Measurements from ENCODE around the gene DPY30.

DPY30 gene

DNA sequence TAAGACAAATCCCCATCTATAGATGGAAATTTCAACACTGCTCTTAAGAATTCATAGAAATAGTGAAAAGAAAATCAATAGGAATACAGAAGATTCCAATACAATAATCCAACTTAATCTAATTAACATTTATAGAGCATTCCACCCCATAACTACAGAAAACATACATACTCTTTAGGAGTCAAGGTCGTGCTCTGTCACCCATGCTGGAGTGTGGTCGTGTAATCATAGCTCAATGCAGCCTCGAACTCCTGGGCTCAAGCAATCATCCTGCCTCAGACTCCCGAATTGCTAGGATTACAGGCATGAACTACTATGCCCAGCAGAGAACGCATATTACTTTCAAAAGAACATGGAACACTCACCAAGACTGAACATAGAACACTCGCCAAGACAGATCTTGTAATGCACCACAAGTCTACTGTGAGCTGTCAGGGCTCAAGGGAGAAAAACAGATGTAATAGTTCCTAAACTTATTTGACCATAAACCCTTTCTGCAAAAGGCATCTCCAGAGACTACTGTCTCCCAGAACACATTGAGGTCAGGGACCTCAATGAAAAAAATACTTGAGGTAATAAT, 42.9 kb downstream of the DPY30 start:
- DNase-seq: no peak
- Histone ChIP-seq H3K27me3 (replicated peaks; ENCODE audit: control insufficient read depth, insufficient read depth, low read length, poor library complexity, severe bottlenecking) (no peaks in the 10 kb centered on the region), H3K27ac (ENCODE audit: insufficient read depth, low read length, poor library complexity, severe bottlenecking) (no peak overlapping the region), H3K9me3 (ENCODE audit: control insufficient read depth, low read length) (no peaks in the 10 kb centered on the region), H3K4me1 (ENCODE audit: control insufficient read depth, insufficient read depth, low read length, poor library complexity, severe bottlenecking) (no peaks in the 10 kb centered on the region), H3K4me3 (ENCODE audit: insufficient read depth, low read depth, low read length, poor library complexity, severe bottlenecking) (no peak overlapping the region), H3K36me3 (ENCODE audit: control insufficient read depth, insufficient read depth, low read length) (no peaks in the 10 kb centered on the region)

GRCh38 chr2:31992934-31993333, 46.7 kb downstream of the DPY30 start:
- H3K27me3 ChIP-seq (replicated peaks; ENCODE audit: control insufficient read depth, insufficient read depth, low read length, poor library complexity, severe bottlenecking): no peaks in the 10 kb centered on the region
- H3K4me1 ChIP-seq (ENCODE audit: control insufficient read depth, insufficient read depth, low read length, poor library complexity, severe bottlenecking): no peaks in the 10 kb centered on the region
- no peak overlapping the region for H3K4me3 ChIP-seq (ENCODE audit: insufficient read depth, low read depth, low read length, poor library complexity, severe bottlenecking)
- H3K36me3 ChIP-seq (ENCODE audit: control insufficient read depth, insufficient read depth, low read length): no peaks in the 10 kb centered on the region
- no peaks in the 10 kb centered on the region for H3K9me3 ChIP-seq (ENCODE audit: control insufficient read depth, low read length)
- no peak for DNase-seq
- H3K27ac ChIP-seq (ENCODE audit: insufficient read depth, low read length, poor library complexity, severe bottlenecking): no peak overlapping the region

DNA sequence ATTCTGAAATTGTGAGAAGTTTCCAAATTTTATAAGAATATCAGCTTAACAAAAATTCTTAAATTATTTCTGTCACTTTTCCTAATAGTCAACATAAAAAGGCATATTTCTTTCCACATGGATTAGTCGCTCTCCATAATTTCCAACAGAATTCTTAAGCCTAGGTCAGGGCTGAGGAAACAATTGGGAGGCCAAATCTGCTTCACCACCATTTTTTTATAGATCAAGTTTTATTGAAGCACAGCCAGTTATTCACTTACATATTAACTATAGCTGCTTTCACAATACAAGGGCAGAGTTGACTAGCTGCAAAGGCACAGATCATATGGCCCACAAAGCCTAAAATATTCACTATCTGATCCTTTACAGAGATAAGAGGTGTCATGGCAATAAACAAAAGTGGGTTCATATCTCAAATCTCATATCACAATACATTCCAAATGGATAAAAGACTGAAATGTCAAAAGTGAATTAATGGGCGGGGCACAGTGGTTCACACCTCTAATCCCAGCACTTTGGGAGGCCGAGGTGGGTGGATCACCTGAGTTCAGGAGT, 47.5 kb downstream of the DPY30 start:
- DNase-seq: no peak
- H3K27me3 ChIP-seq (replicated peaks; ENCODE audit: control insufficient read depth, insufficient read depth, low read length, poor library complexity, severe bottlenecking): no peaks in the 10 kb centered on the region
- no peaks in the 10 kb centered on the region for H3K9me3 ChIP-seq (ENCODE audit: control insufficient read depth, low read length)
- no peak overlapping the region for H3K4me3 ChIP-seq (ENCODE audit: insufficient read depth, low read depth, low read length, poor library complexity, severe bottlenecking)
- no peaks in the 10 kb centered on the region for H3K4me1 ChIP-seq (ENCODE audit: control insufficient read depth, insufficient read depth, low read length, poor library complexity, severe bottlenecking)
- H3K27ac ChIP-seq (ENCODE audit: insufficient read depth, low read length, poor library complexity, severe bottlenecking): no peak overlapping the region
- no peaks in the 10 kb centered on the region for H3K36me3 ChIP-seq (ENCODE audit: control insufficient read depth, insufficient read depth, low read length)

GRCh38 chr2:31989946-31990345, 49.7 kb downstream of the DPY30 start:
- Histone ChIP-seq H3K27me3 (replicated peaks; ENCODE audit: control insufficient read depth, insufficient read depth, low read length, poor library complexity, severe bottlenecking) (no peaks in the 10 kb centered on the region), H3K36me3 (ENCODE audit: control insufficient read depth, insufficient read depth, low read length) (no peaks in the 10 kb centered on the region), H3K4me3 (ENCODE audit: insufficient read depth, low read depth, low read length, poor library complexity, severe bottlenecking) (no peak overlapping the region), H3K27ac (ENCODE audit: insufficient read depth, low read length, poor library complexity, severe bottlenecking) (no peak overlapping the region), H3K4me1 (ENCODE audit: control insufficient read depth, insufficient read depth, low read length, poor library complexity, severe bottlenecking) (no peaks in the 10 kb centered on the region), H3K9me3 (ENCODE audit: control insufficient read depth, low read length) (no peaks in the 10 kb centered on the region)
- DNase-seq: no peak

DNA sequence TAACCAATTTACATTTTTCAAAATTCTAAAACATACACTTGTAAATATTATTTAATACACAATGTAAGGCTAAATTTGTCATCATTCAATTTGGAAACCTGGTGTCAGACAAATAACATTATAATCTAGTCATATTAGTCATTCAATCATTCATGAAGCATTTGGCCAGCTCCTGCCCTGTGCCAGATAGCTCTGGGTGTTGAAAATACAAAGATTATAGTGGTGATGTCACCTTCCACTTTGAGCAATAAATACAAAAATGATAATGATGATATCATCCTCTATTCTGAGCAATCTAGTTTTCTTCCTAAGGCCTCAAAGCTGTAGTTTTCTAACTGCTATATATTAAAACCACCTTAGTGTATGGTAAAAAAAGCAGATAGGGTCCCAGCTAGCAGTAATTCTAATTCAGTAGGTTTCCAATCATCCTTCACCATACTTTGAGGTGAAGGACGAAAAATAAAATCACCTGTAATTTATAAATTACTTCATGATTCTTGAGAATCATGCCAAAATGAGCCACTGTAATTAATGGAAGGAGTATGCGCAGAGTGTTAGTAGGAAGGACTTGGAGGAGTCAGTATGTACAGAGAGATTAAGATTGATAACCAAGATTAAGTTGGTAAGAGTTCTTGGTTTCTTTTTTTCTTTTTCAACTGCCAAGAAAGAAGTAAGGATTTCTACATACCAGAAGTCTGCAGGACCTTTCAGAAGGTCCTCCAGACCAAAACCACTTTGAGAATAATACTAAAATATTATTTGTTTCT, 52.0 kb downstream of the DPY30 start:
- no peak for DNase-seq
- H3K36me3 ChIP-seq (ENCODE audit: control insufficient read depth, insufficient read depth, low read length): no peaks in the 10 kb centered on the region
- H3K9me3 ChIP-seq (ENCODE audit: control insufficient read depth, low read length): no peaks in the 10 kb centered on the region
- no peak overlapping the region for H3K4me3 ChIP-seq (ENCODE audit: insufficient read depth, low read depth, low read length, poor library complexity, severe bottlenecking)
- H3K27me3 ChIP-seq (replicated peaks; ENCODE audit: control insufficient read depth, insufficient read depth, low read length, poor library complexity, severe bottlenecking): no peaks in the 10 kb centered on the region
- no peaks in the 10 kb centered on the region for H3K4me1 ChIP-seq (ENCODE audit: control insufficient read depth, insufficient read depth, low read length, poor library complexity, severe bottlenecking)
- H3K27ac ChIP-seq (ENCODE audit: insufficient read depth, low read length, poor library complexity, severe bottlenecking): no peak overlapping the region

DNA sequence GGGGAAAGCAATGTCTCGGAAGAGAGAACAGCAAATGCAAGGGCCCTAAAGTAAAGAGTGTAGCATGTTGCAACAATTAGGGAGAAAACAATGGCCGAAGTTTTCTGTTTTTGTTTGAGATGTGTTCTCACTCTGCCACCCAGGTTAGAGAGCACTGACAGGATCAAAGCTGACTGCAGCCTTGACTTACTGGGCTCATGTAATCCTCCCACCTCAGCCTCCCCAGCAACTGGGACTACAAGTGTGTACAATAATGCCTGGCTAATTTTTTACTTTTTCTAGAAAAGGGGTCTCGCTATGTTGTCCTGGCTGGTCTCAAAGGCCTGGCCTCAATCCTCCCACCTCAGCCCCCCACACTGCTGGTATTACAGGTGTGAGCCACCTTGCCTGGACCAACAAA, 52.7 kb downstream of the DPY30 start:
- Histone ChIP-seq H3K9me3 (ENCODE audit: control insufficient read depth, low read length) (no peaks in the 10 kb centered on the region), H3K4me1 (ENCODE audit: control insufficient read depth, insufficient read depth, low read length, poor library complexity, severe bottlenecking) (no peaks in the 10 kb centered on the region), H3K4me3 (ENCODE audit: insufficient read depth, low read depth, low read length, poor library complexity, severe bottlenecking) (no peak overlapping the region), H3K36me3 (ENCODE audit: control insufficient read depth, insufficient read depth, low read length) (no peaks in the 10 kb centered on the region), H3K27me3 (replicated peaks; ENCODE audit: control insufficient read depth, insufficient read depth, low read length, poor library complexity, severe bottlenecking) (no peaks in the 10 kb centered on the region), H3K27ac (ENCODE audit: insufficient read depth, low read length, poor library complexity, severe bottlenecking) (no peak overlapping the region)
- no peak for DNase-seq

DNA sequence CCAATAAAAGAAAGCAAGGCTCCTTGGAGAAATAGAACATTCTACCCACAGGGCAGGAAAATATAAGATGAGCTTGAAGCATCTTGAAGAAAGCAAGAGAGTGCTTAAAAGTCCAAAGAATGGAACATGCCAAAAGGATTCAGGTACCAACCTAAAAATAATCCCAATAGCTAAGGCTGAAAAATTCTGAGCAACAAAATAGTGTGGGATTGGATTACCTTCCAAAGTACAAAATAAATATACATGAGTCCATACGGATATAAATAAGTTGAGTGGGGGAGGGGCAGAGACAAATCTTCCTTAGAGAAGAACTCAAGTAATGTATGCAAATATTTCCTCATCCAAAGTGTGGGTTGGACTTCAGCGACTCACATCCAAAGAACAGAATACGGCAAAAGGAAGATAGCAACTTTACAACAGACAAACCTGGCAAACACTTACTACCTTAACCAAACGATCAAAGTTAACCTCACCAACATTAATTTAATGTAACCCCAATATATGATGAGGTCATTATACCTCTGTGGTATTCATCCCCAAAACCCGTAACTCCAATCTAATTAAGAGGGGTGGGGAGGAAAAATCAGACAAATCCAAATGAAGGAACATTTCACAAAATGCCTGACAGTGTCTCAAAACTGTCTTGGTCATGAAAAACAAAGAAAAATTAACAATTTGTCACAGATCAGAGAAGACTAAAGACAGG, 55.7 kb downstream of the DPY30 start:
- Histone ChIP-seq H3K4me3 (ENCODE audit: insufficient read depth, low read depth, low read length, poor library complexity, severe bottlenecking) (no peak overlapping the region), H3K27ac (ENCODE audit: insufficient read depth, low read length, poor library complexity, severe bottlenecking) (no peak overlapping the region), H3K36me3 (ENCODE audit: control insufficient read depth, insufficient read depth, low read length) (no peaks in the 10 kb centered on the region), H3K4me1 (ENCODE audit: control insufficient read depth, insufficient read depth, low read length, poor library complexity, severe bottlenecking) (no peaks in the 10 kb centered on the region), H3K27me3 (replicated peaks; ENCODE audit: control insufficient read depth, insufficient read depth, low read length, poor library complexity, severe bottlenecking) (no peaks in the 10 kb centered on the region), H3K9me3 (ENCODE audit: control insufficient read depth, low read length) (no peaks in the 10 kb centered on the region)
- no peak for DNase-seq

DNA sequence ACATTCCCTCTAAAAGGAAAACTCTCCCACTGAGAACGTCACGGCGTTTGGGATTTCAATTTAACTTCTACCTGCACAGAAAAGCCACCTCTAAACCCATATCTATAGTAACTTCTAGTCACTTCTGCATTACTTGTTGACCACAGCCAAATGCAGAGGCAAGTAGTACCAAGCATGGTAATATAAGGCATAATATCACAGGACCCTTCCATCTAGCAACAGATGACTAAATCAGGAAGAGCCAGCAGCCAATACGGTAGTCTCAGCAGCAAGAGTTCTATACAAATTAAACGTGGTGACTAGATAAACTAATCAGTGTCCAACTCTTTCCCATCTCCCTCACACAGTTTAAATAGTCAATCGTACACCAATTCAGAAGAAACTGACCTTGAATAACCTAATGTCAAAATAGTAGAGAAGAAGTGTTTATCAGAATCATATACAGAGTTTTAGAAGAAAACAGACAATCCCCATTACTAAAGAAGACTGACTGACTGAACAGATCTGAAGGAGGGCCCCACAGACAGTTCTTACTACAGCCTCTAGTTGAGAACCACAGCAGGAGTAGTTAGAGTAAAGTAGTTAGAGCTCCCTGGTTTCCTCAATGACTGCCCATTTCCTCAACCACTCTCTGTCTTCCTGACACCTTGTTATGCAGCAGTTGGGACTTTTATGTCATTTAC, 58.8 kb downstream of the DPY30 start:
- H3K27me3 ChIP-seq (replicated peaks; ENCODE audit: control insufficient read depth, insufficient read depth, low read length, poor library complexity, severe bottlenecking): no peaks in the 10 kb centered on the region
- no peak overlapping the region for H3K4me3 ChIP-seq (ENCODE audit: insufficient read depth, low read depth, low read length, poor library complexity, severe bottlenecking)
- no peaks in the 10 kb centered on the region for H3K36me3 ChIP-seq (ENCODE audit: control insufficient read depth, insufficient read depth, low read length)
- no peaks in the 10 kb centered on the region for H3K9me3 ChIP-seq (ENCODE audit: control insufficient read depth, low read length)
- no peak overlapping the region for H3K27ac ChIP-seq (ENCODE audit: insufficient read depth, low read length, poor library complexity, severe bottlenecking)
- no peak for DNase-seq
- no peaks in the 10 kb centered on the region for H3K4me1 ChIP-seq (ENCODE audit: control insufficient read depth, insufficient read depth, low read length, poor library complexity, severe bottlenecking)

- Histone ChIP-seq H3K9me3 (ENCODE audit: control insufficient read depth, low read length) (no peaks in the 10 kb centered on the region), H3K4me3 (ENCODE audit: insufficient read depth, low read depth, low read length, poor library complexity, severe bottlenecking) (no peak overlapping the region), H3K36me3 (ENCODE audit: control insufficient read depth, insufficient read depth, low read length) (no peaks in the 10 kb centered on the region), H3K27me3 (replicated peaks; ENCODE audit: control insufficient read depth, insufficient read depth, low read length, poor library complexity, severe bottlenecking) (no peaks in the 10 kb centered on the region), H3K27ac (ENCODE audit: insufficient read depth, low read length, poor library complexity, severe bottlenecking) (no peak overlapping the region), H3K4me1 (ENCODE audit: control insufficient read depth, insufficient read depth, low read length, poor library complexity, severe bottlenecking) (no peaks in the 10 kb centered on the region)
- no peak for DNase-seq
Observed at GRCh38 chr2:31979956-31980355, 59.6 kb downstream of the DPY30 start.

All from effector memory CD4-positive, alpha-beta T cell (primary cell).